ENCODE measurements around the gene TMEM239.
A peak's percentile ranks its signal among the peaks of the same experiment; 100 is the strongest.

Gene TMEM239

DNA sequence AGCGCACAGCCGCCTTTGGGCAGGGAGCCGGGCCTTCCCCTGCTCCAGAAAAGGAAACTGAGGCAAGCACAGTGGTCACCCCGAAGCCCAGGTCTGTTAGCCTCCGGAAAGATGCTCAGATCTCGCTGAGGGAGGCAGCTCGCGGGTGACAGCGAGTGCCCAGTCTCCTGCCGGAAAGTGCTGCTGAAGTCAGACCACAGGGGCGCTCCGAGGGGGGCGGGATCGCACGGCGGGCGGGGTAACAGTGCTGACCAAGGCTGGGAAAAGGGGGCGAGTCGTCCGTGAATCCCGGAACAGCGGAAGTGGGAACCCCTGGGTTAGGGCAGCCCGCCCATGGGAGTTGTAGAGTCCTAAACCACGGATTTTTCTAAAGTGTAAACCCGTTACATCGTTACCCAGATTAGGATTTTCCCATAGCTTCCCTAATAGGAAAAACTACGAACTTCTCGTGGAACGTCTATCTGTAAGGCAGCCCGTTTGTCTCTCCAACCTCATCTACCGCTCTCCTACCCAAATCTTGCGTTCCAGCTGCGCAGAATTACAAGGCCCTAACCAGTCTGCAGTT, 24.9 kb downstream of the TMEM239 start:
- H3K36me3 ChIP-seq (ENCODE audit: control insufficient read depth, insufficient read depth, low read length, severe bottlenecking), result peaks cover 21% of the 10 kb centered on the region
- H3K4me3 ChIP-seq (ENCODE audit: low read length), result peak overlapping the region; percentile 91
- peaks cover 16% of the 10 kb centered on the region for H3K4me1 ChIP-seq (ENCODE audit: control insufficient read depth, insufficient read depth, low read length)
- H3K9me3 ChIP-seq (ENCODE audit: control insufficient read depth, low read length), result no peaks in the 10 kb centered on the region
- no peaks in the 10 kb centered on the region for H3K27me3 ChIP-seq (replicated peaks; ENCODE audit: control insufficient read depth, insufficient read depth, low read length)
- DNase-seq (ENCODE audit: low read depth), result peak; percentile 78
- H3K9ac ChIP-seq (ENCODE audit: low read length), result peak overlapping the region; percentile 86

DNA sequence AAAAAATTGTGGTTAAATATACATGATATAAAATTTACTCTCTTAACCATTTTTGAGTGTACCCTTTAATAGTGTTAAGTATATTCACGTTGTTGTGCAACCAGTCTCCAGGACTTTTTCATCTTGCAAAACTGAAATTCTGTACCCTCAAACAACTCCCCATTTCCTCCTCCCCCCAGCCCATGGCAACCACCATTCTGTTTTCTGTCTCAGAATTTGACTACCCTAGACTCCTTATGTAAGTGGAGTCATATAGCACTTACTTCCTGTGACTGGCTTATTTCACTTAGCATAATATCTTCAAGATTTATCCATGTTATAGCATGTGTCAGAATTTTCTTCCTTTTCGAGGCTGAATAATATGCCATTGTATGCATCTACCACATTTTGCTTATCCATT, 29.4 kb downstream of the TMEM239 start:
- no peaks in the 10 kb centered on the region for H3K9me3 ChIP-seq (ENCODE audit: control insufficient read depth, low read length)
- DNase-seq (ENCODE audit: low read depth), result no peak
- no peak overlapping the region for H3K4me3 ChIP-seq (ENCODE audit: low read length)
- peaks cover 7% of the 10 kb centered on the region for H3K4me1 ChIP-seq (ENCODE audit: control insufficient read depth, insufficient read depth, low read length)
- no peak overlapping the region for H3K9ac ChIP-seq (ENCODE audit: low read length)
- H3K27me3 ChIP-seq (replicated peaks; ENCODE audit: control insufficient read depth, insufficient read depth, low read length), result no peaks in the 10 kb centered on the region
- peaks cover 9% of the 10 kb centered on the region for H3K36me3 ChIP-seq (ENCODE audit: control insufficient read depth, insufficient read depth, low read length, severe bottlenecking)

DNA sequence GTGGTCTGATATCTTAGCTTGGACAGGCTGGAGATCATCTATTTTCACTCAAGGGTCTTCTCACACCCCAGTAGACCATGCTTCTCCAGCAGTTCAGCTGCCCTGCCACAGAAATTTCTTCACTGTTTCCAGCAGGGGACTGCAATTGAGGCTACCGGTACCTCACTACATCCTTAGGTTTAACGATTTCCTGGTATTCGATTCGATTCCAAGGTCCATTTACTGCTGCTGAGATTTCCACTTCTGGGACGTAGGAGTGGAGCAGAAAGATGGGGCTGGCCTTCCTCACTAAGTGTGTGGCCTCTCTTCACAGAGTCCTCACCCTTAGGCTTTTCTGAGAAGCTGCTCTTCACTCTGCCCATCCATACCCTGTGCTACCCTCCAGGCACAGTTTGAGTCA, 30.5 kb downstream of the TMEM239 start:
- Histone ChIP-seq H3K36me3 (ENCODE audit: control insufficient read depth, insufficient read depth, low read length, severe bottlenecking) (peaks cover 9% of the 10 kb centered on the region), H3K9me3 (ENCODE audit: control insufficient read depth, low read length) (no peaks in the 10 kb centered on the region), H3K27me3 (replicated peaks; ENCODE audit: control insufficient read depth, insufficient read depth, low read length) (no peaks in the 10 kb centered on the region), H3K4me3 (ENCODE audit: low read length) (no peak overlapping the region), H3K4me1 (ENCODE audit: control insufficient read depth, insufficient read depth, low read length) (peaks cover 2% of the 10 kb centered on the region), H3K9ac (ENCODE audit: low read length) (no peak overlapping the region)
- DNase-seq (ENCODE audit: low read depth), result no peak

DNA sequence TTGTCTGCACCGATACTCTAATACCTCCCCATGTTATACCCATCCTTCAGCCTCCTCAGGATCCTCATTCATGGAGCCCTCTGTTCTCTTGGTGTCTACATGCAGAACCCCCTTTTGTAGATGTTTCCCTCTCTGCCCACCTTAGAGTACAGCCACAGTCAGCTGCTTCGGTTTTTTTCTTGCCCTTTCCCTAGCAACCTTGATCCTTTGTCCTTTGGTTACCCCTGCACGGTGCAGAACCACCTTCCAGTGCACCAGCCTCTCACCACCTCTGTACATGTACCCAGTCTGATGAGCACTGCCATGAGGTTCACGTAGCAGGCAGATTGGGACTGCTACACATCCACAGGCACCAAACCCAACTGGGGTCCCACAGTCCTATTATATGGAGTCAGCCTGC, 31.6 kb downstream of the TMEM239 start:
- Histone ChIP-seq H3K4me3 (ENCODE audit: low read length) (no peak overlapping the region), H3K36me3 (ENCODE audit: control insufficient read depth, insufficient read depth, low read length, severe bottlenecking) (peaks cover 9% of the 10 kb centered on the region), H3K9ac (ENCODE audit: low read length) (no peak overlapping the region), H3K9me3 (ENCODE audit: control insufficient read depth, low read length) (no peaks in the 10 kb centered on the region), H3K4me1 (ENCODE audit: control insufficient read depth, insufficient read depth, low read length) (no peaks in the 10 kb centered on the region), H3K27me3 (replicated peaks; ENCODE audit: control insufficient read depth, insufficient read depth, low read length) (no peaks in the 10 kb centered on the region)
- no peak for DNase-seq (ENCODE audit: low read depth)

DNA sequence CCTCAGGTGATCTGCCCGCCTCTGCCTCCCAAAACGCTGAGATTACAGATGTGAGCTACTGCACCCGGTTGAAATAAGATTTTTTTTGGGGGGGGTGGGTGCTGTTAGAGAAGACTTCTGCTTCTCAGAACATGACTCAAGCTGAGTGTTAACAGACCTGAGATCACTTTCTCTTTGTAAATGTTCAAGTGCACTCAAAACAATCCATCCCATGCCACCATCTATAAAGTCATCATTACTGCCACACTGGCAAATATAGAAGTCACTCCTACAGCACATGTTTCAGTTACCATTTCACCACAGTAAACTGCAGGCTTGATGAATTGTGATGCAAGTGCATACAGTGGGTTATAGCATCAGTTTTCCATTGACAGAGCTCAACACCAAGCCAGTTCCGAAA, 33.4 kb downstream of the TMEM239 start:
- no peak overlapping the region for H3K9ac ChIP-seq (ENCODE audit: low read length)
- peaks cover 5% of the 10 kb centered on the region for H3K36me3 ChIP-seq (ENCODE audit: control insufficient read depth, insufficient read depth, low read length, severe bottlenecking)
- no peaks in the 10 kb centered on the region for H3K27me3 ChIP-seq (replicated peaks; ENCODE audit: control insufficient read depth, insufficient read depth, low read length)
- no peaks in the 10 kb centered on the region for H3K9me3 ChIP-seq (ENCODE audit: control insufficient read depth, low read length)
- no peak overlapping the region for H3K4me3 ChIP-seq (ENCODE audit: low read length)
- H3K4me1 ChIP-seq (ENCODE audit: control insufficient read depth, insufficient read depth, low read length), result no peaks in the 10 kb centered on the region
- DNase-seq (ENCODE audit: low read depth), result no peak

DNA sequence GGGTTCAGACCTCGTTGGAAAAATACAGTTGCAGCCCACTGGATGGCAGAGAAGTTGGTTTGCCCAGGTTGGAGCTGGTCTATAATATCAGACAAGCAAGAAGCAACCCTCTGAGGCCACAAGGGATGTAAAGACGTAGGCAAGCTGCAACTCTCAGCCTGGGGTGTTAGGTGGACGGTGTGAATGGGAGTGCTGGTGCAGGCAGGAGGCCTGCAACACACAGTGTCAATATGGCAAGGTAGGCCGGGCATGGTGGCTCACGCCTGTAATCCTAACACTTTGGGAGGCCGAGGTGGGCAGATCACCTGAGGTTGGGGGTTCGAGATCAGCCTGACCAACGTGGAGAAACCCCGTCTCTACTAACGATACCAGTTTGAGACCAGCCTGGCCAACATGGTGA, 34.9 kb downstream of the TMEM239 start:
- H3K36me3 ChIP-seq (ENCODE audit: control insufficient read depth, insufficient read depth, low read length, severe bottlenecking), result peaks cover 5% of the 10 kb centered on the region
- no peak for DNase-seq (ENCODE audit: low read depth)
- no peak overlapping the region for H3K4me3 ChIP-seq (ENCODE audit: low read length)
- H3K27me3 ChIP-seq (replicated peaks; ENCODE audit: control insufficient read depth, insufficient read depth, low read length), result no peaks in the 10 kb centered on the region
- H3K4me1 ChIP-seq (ENCODE audit: control insufficient read depth, insufficient read depth, low read length), result no peaks in the 10 kb centered on the region
- no peak overlapping the region for H3K9ac ChIP-seq (ENCODE audit: low read length)
- no peaks in the 10 kb centered on the region for H3K9me3 ChIP-seq (ENCODE audit: control insufficient read depth, low read length)

DNA sequence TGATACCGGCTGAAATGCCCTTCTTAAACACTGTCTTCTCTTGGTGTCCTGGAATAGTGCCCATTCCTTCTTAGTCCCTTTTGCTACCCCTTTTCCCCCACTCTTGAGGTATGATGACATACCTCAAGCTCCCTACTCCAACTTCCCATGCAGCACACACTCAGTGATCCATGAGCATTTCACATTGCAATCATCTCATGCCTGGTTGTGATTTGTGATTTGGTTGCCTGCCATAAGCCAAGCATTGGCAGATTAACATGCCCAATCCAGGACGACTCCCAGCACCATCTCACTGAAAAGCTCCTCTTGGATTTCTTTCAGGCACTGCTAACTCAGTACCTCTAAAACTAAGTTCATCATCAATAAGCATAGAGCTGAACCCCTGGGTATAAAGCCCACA, 42.4 kb downstream of the TMEM239 start:
- Histone ChIP-seq H3K4me3 (ENCODE audit: low read length) (no peak overlapping the region), H3K27me3 (replicated peaks; ENCODE audit: control insufficient read depth, insufficient read depth, low read length) (no peaks in the 10 kb centered on the region), H3K36me3 (ENCODE audit: control insufficient read depth, insufficient read depth, low read length, severe bottlenecking) (peaks cover 27% of the 10 kb centered on the region), H3K9me3 (ENCODE audit: control insufficient read depth, low read length) (no peaks in the 10 kb centered on the region), H3K4me1 (ENCODE audit: control insufficient read depth, insufficient read depth, low read length) (peaks cover 14% of the 10 kb centered on the region), H3K9ac (ENCODE audit: low read length) (no peak overlapping the region)
- DNase-seq (ENCODE audit: low read depth), result no peak

DNA sequence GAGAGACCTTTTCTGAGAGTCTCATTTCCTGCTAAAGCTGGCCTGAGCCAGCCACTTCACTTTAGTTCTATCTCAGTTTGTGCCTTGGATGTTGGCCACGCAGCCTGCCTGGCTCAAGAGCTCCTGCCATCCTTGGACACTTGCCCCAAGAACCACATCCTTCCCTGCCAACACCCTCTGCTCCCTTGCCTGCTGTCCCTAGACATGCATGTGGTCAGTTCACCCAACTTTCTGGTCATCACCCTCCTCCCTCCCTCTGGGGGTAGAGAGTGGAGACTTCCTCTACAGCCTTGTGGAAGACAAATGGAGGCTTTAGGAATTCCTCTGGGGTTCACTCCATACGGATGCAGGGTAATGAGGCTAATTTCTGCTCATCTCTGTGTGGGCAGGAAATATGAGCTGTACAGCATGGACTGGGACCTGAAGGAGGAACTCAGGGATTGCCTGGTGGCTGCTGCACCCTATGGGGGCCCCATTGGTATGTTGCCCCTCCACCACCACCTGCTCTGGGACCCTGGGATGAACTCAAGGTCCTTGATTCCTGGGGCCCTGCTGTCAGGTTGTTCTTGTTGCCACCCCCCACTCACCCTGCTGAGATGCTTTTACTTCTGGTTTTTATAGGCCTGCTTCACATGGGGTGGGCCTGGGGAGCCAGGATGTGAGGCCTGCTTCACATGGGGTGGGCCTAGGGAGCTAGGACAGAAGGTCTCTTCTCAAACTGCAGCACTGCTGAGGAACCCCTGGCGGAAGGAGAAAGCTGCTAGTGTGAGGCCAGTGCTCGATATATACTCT, 43.4 kb downstream of the TMEM239 start:
- H3K4me3 ChIP-seq (ENCODE audit: low read length), result no peak overlapping the region
- DNase-seq (ENCODE audit: low read depth), result no peak

DNA sequence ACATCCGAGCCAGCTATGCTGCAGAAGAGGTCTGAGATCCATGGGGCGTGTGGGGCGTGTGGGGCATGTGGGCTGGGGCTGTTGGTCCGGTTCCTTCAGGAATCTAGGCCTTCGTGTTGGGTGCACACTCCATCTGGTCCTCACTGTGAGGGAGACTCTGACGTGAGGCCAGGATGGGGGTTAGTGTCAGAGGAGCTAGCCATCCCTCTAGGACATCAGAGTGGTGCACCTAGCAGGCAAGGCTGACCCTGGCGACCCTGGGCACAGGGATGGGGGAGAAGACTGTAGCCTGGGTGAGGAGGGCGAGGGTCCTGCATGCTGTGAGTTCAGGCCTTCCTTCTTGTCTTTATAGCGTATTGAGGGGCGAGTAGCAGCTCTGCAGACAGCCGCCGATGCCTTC, 48.5 kb downstream of the TMEM239 start:
- no peaks in the 10 kb centered on the region for H3K27me3 ChIP-seq (replicated peaks; ENCODE audit: control insufficient read depth, insufficient read depth, low read length)
- peaks cover 29% of the 10 kb centered on the region for H3K4me1 ChIP-seq (ENCODE audit: control insufficient read depth, insufficient read depth, low read length)
- no peak overlapping the region for H3K4me3 ChIP-seq (ENCODE audit: low read length)
- H3K36me3 ChIP-seq (ENCODE audit: control insufficient read depth, insufficient read depth, low read length, severe bottlenecking), result peaks cover 58% of the 10 kb centered on the region
- no peaks in the 10 kb centered on the region for H3K9me3 ChIP-seq (ENCODE audit: control insufficient read depth, low read length)
- H3K9ac ChIP-seq (ENCODE audit: low read length), result no peak overlapping the region
- DNase-seq (ENCODE audit: low read depth), result no peak

More for the DNA sequence above, 43.4 kb downstream of the TMEM239 start:
- Histone ChIP-seq H3K27me3 (replicated peaks; ENCODE audit: control insufficient read depth, insufficient read depth, low read length) (no peaks in the 10 kb centered on the region), H3K9me3 (ENCODE audit: control insufficient read depth, low read length) (no peaks in the 10 kb centered on the region), H3K9ac (ENCODE audit: low read length) (peak overlapping the region; percentile 21), H3K36me3 (ENCODE audit: control insufficient read depth, insufficient read depth, low read length, severe bottlenecking) (peaks cover 35% of the 10 kb centered on the region), H3K4me1 (ENCODE audit: control insufficient read depth, insufficient read depth, low read length) (peaks cover 14% of the 10 kb centered on the region)

DNA sequence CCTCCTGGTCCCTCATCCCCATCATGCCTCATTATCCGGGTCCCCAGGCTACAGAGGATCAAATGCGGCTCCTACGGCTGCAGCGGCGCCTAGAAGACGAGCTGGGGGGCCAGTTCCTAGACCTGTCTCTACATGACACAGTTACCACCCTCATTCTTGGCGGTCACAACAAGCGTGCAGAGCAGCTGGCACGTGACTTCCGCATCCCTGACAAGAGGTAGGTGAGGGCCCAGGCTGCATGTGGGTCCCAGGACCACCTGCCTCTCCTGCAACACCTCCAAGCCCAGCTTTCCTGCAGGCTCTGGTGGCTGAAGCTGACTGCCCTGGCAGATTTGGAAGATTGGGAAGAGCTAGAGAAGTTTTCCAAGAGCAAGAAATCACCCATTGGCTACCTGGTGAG, 48.9 kb downstream of the TMEM239 start:
- Histone ChIP-seq H3K9me3 (ENCODE audit: control insufficient read depth, low read length) (no peaks in the 10 kb centered on the region), H3K27me3 (replicated peaks; ENCODE audit: control insufficient read depth, insufficient read depth, low read length) (no peaks in the 10 kb centered on the region), H3K4me3 (ENCODE audit: low read length) (no peak overlapping the region), H3K9ac (ENCODE audit: low read length) (no peak overlapping the region), H3K36me3 (ENCODE audit: control insufficient read depth, insufficient read depth, low read length, severe bottlenecking) (peaks cover 58% of the 10 kb centered on the region), H3K4me1 (ENCODE audit: control insufficient read depth, insufficient read depth, low read length) (peaks cover 28% of the 10 kb centered on the region)
- no peak for DNase-seq (ENCODE audit: low read depth)

DNA sequence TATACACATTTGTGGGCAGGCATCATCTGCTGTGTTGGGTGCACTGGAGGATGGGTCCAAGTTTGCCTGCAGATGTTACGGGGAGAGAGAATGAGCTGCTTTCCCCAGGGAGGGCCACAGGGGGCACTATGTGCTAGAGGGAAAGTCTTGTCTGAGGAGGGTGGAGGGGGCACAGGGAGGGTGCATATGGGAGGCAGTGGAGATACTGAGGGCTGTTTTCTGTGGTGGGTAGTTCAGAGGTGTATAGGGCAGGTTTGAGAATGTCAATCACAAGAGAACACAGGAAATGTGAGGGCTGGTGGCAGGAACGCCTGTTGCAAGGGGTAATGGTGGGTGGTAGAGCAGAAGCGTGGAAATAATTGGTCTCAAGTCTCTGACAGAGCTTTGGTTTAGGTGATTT, 49.5 kb downstream of the TMEM239 start:
- Histone ChIP-seq H3K9me3 (ENCODE audit: control insufficient read depth, low read length) (no peaks in the 10 kb centered on the region), H3K4me3 (ENCODE audit: low read length) (no peak overlapping the region), H3K27me3 (replicated peaks; ENCODE audit: control insufficient read depth, insufficient read depth, low read length) (no peaks in the 10 kb centered on the region), H3K4me1 (ENCODE audit: control insufficient read depth, insufficient read depth, low read length) (peaks cover 33% of the 10 kb centered on the region), H3K36me3 (ENCODE audit: control insufficient read depth, insufficient read depth, low read length, severe bottlenecking) (peaks cover 55% of the 10 kb centered on the region), H3K9ac (ENCODE audit: low read length) (no peak overlapping the region)
- no peak for DNase-seq (ENCODE audit: low read depth)

Data from adipocyte (in vitro differentiated cells).